ENCODE measurements around the gene SLC5A10.

- TF ChIP-seq CTCF (IDR thresholded peaks at IDR 0.05; ENCODE audit: low read depth, low read length, missing input control) (no peak), SP1 (IDR thresholded peaks at IDR 0.05) (no peak), TAF1 (conservative IDR thresholded peaks at IDR 0.05) (no peak), FOXA1 (IDR thresholded peaks at IDR 0.05) (no peak), MAX (IDR thresholded peaks at IDR 0.05) (no peak), ATF3 (IDR thresholded peaks at IDR 0.05) (no peak), YY1 (IDR thresholded peaks at IDR 0.05) (no peak), ZBTB33 (IDR thresholded peaks at IDR 0.05) (no peak)
Observed at GRCh38 chr17:19016881-19017280, 64.9 kb downstream of the SLC5A10 start.

Data from liver (tissue), 3 donors.